HG02938 (cell line): ENCODE measurements around the gene OSBPL10.

Source experiments
- ATAC-seq: cut with Tn5 transposase; IDR thresholded peaks from one replicate; pipeline ENCODE4 v1.9.1; 2021; ENCODE audit warnings: mild to moderate bottlenecking, moderate library complexity; ENCODE audit not compliant: unreplicated experiment

The OSBPL10 gene

DNA sequence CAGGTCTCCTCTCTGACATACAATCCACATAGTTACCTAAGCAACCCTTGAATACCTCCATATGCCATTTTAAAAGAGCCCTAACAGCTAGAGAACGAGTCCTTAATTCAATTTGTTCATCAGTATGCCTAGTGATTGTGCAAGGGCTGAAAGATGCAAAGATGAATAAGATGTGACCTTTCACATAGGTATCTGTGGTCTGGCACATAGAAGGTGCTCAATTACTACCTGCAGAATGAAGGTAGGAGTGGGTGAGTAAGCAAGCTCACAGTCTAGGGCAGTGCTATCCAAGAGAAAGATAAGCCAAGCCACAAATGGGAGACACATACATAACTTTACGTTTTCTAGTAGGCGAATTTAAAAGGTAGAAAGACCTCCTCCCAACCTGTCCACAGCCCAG, 157.9 kb downstream of the OSBPL10 start:
- no peak for ATAC-seq

DNA sequence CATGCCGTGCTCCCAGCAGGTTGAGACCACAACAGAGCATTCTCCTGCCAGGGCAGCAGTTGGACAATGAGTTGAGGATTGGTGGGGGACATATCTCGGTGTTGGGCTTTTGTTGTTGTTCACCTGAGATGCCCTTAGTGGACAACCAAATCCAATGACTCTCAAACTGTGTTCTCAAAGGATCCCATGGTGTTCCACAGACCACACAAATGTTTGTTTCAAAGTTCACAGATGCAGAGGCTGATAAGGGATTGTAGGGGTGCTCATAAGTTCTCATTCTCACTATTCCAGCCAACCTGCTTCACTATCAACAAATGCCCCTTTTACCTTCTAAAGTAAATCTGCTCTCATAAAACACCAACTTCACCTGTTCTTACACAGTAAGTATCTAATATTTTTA, 159.9 kb downstream of the OSBPL10 start:
- ATAC-seq, result no peak

DNA sequence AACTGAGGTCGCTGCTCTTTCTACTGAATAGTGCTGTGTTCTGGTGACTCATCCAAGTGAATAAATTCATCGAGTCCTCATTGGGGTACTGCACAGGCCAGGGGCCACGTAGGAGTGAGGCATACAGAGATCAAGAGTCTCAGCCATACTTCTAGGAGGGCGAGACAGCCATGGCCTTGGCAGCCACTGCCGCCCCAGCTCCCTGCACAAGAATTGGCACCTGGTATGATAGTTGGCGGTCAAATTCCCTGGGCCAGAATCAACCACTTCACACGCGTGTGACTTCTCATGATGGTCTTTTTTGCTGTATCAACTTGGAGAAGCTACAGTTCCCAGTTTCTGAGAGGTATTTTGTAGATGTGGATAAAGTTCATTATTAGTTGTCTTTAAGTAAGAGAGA, 161.6 kb downstream of the OSBPL10 start:
- no peak for ATAC-seq

DNA sequence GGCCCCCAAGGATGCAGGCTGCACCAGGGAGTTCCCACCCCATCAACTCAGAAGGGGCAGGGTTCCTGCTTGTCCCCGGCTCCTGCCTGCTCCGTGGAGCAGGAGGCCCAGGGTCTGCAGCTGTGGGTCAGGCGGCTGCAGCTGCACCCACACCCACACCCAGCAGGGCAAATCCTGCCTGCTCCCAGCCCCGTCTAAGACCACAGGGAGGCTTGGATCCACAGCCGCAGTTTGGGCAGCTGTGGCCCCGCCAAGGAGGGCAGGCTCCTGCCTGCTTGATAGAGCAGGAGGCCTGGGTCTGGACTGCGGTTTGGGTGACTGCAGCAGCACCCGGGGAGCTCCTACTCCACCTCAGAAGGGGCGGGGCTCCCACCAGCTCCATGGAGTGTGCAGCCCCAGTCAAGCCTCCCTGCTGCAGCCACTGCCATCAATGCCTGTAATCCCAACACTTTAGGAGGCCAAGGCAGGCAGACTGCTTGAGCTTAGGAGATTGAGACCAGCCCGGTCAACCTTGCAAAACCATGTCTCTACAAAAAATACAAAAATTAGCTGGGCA, 163.6 kb downstream of the OSBPL10 start:
- no peak for ATAC-seq

DNA sequence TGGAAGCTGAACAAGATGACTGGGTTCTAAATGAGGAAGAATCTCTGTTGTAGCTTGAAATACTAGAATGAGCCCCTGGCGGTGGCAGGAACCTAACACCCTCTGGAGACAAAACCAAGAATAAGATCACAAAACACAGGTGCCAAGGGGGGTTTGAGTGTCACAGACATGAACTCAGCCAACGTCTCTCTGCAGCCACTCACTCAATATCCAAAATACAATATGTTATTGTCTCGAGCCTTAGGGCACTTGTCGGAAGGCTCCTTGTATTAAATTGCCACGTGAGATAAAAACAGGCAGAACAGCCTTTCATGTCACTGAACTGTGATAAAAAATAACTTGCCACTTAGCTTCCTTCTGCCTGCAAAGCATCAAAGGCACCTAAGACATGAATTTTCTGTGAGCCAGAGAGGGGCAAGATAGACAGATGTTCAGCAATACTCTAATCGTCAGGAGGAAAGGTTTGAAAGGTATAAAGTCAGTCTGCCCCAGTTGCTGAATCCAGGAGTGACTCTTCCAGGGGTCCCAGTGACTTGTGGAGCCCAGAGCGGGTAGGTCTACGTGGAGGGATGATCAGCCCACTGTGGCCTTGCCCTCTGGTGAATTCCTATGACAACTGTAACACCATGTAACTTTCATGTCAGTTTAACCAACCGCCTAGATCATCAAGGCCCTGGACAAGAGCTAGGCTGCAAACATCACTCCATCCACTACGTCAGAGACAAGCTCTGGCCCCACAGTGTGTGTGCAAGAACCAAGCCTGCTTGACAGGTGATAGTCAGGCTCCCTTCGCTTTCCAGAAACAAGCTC, 165.2 kb downstream of the OSBPL10 start:
- no peak for ATAC-seq

DNA sequence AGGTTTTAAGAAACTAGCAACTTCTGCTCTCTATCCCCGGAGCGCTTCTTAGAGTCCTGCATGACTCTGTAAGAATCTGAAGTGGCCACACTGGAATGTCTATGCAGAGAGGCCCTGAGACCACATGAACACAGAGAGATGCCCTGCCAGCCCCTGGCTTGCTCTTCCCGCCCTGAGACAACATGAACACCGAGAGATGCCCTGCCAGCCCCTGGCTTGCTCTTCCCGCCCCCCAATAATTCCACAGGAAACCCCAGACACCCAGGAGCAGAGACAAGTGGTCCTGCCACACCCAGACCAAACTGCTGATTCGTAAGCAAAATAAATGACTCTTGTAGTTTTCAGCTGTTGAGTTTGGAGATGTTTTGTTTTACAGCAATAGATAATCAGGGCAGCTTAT, 166.1 kb downstream of the OSBPL10 start:
- no peak for ATAC-seq

DNA sequence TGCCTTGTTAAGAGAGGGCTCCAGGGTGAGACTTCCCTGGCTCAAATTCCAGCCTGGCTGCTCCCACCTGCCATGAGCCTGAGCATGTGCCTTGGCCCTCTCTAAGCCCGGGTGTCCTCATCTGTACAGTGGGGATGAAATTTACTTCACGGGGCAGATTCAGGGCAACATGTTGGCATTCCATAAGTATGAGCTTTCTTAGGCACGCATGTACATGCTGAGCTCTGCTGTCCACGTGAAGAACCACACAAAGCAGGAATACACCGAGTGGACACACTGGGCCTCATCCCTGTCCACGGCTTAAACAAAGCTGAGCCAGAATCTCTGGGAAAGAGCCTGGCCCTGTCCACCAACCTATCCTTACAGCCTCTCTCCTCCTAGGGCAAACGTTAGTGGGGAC, 167.4 kb downstream of the OSBPL10 start:
- no peak for ATAC-seq

DNA sequence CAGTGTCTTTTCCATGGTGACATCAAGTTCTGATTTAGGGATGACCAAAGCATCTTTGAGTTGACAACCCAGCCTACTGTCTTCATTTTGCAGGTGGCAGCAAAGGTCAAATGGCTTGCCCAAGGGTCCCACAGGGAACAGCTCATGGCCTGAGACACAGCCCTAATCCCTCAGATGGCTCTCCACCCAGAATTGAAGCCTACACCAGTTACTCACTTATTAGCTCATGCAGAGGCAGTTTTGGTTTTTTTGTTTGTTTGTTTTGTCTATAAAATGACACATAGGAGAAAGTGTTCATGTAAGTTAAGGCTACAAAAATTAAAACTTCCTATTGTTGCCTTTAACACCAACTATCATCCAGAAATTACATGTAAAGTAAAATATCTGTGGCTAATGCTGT, 167.9 kb downstream of the OSBPL10 start:
- ATAC-seq, result no peak

DNA sequence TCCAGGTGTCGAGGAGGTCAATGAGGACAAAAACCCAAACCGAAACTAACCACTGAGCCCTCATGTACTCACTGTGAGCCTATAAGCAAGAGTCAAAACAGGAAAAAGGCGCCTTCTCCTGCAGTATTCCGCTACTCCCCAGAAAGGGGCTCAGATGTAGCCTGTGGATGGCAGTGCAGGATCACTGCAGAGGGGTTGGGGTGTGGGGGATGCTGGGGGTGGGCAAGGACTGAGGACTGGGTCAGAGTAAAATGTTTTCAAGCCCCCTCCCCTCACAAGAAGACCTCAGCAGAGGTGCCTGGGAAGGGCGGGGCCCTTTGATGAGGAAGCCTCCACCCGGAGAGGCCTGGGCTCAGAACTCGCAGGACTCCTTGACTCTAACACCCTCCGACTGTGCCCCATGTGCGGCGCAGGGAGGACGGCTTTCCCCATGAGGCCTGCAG, 170.1 kb downstream of the OSBPL10 start:
- no peak for ATAC-seq

DNA sequence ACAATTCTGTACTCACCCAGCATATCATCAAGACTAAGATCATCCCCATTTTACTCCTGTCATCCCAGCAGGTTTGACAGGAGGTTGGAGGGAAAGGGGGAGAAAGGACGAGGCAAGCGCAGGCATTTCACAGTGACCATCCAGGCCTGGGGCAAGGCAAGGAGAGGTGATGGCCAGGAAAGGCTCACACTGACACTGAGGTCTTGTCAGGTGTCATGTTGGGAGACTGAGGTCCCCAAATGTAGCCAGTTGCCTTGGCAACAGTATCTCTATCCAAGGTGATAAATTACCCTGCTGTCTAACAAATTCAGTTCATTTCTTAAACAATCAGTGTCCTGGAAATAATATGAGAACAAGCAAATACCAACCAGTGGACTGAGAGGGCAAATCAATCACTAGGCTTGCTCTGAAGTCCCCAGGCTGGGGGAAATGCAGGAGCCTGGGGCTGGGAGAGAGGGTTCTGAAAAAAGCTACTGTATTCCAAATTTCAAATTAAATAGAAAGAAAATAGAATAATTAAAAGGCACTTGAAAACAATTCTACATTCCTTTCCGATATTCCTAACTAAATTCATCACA, 172.8 kb downstream of the OSBPL10 start:
- no peak for ATAC-seq

DNA sequence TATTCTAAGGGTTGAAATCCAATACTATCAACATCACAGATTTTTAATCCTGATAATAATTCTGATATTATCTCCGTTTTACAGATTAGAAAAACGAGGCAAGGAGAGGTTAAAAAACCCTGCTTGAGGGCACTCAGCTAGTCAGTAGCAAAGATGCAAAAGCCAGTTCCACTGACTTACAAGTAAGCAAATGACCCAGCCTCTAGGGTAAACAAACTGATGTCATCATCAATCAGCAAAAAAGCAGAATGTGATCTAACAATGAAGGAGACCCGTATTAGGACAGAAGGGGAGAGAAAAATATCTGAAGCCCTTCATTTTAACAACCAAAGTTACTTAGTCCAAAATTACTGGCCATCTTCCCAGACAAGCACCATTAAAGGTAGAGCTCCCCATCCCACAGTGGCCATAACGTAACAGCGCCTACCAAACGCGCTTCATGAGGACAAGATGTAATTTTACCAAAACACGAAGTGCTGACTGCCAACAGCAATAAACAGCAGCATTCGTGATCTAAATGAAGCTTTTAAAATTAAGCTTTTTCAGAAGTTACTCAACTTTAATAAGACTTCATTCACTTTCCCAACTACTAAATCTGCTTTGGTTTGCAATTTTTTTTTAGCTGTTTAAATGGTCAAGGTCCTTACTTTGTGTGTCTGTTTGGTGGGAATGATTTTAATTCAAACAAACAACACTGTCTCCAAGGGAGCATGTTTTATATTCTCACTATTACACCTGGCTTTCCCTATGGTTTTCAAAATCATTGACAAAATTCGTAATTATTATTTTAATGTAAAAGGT, 176.6 kb downstream of the OSBPL10 start:
- no peak for ATAC-seq

DNA sequence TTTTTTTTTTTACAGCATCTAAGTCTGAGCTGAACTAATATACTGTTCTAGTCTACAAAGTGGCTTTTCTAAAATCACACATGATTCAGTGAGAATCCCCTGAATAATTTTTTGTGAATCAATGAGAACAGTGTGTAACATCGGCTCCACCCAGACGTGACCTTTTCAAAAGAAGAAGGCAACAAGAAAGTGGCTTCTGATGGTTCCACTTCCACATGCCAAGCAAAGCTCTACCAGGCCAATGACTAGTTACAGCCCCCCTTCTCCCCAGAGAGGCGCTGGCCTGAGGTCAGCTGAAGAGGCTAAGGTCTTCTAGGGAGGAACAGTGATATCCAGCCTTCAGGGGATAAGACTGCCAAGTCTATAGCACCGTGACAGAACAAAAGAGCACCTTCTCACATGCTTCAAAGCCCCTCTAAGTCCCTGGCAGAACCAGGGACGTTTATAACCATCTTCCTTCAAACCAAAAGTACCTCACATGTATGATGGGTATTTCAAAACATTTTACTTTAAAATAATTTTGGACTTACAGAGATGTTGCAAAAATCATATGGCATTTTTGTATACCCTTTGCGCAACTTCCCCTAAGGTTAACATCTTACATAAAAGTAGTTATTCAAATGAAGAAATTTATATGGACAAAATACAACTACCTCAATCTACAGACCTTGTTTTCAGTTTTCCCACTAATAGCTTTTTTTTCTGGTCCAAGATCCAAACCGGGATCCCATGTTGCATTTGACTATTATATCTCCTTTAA, 177.9 kb downstream of the OSBPL10 start:
- no peak for ATAC-seq

DNA sequence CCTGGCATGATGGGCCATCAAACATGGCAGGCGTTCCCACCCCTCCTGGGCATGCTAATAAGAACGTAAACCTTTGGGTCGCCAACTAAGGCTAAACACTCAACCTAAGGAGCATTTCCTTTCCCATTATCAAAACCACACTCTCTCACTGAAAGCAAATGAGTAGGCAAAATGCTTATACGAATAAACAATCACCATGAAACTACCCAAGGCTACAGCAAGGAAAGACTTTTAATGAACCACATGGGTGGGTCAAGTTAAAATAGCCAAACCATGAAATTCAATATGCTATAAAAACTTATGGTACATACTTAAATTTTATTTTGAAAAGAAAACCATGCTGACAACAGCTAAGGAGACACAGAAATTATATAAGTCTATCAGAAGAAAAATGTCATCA, 180.6 kb downstream of the OSBPL10 start:
- ATAC-seq, result no peak

DNA sequence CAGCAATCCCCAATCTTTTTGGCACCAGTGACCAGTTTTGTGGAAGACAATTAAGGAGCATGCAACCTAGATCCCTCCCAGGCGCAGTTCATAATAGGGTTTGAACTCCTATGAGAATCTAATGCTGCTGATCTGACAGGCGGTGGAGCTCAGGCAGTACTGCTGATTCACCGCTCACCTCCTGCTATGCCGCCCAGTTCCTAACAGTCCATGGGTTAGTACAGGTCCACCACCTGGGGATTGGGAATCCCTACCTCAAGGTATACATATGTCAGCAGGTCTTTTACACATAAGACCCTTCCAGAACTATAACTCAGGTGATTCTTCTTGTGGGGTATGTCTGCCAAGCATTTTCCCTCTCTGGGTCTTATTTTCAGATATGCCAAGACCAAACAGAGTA, 182.2 kb downstream of the OSBPL10 start:
- no peak for ATAC-seq

DNA sequence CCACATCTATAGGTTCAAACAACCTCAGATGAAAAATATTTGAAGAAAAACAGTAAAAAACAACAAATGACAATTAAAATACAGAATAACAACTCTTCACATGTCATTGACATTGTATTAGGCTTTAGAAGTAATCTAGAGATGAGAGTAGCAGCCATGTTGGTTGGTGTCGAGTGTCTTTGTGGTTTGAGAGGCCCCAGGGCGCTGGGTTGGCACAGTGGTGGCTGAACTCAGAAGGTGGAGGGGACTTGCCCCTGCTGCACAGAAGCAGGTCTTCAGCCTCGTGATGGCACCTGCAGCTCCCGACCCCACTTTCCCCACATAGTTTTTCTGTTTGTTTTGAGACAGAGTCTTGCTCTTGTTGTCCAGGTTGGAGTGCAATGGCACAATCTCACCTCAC, 187.2 kb downstream of the OSBPL10 start:
- ATAC-seq, result no peak

DNA sequence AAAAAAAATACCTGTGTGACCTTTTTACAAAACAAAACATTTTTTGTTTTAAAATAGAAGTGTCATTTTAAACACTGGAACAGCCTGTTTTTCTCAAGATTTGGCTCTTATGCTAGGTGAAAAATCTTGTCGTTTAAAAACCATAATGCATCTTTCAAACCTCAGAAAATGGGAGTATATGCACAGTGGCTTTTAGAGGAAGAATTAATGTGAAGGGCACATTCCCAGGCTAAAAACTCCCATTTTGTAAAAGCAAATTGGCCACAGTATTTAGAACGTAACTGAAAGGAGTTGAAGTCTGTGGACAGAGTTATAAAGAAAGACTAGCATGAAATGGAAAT, 190.0 kb downstream of the OSBPL10 start:
- ATAC-seq, result no peak

DNA sequence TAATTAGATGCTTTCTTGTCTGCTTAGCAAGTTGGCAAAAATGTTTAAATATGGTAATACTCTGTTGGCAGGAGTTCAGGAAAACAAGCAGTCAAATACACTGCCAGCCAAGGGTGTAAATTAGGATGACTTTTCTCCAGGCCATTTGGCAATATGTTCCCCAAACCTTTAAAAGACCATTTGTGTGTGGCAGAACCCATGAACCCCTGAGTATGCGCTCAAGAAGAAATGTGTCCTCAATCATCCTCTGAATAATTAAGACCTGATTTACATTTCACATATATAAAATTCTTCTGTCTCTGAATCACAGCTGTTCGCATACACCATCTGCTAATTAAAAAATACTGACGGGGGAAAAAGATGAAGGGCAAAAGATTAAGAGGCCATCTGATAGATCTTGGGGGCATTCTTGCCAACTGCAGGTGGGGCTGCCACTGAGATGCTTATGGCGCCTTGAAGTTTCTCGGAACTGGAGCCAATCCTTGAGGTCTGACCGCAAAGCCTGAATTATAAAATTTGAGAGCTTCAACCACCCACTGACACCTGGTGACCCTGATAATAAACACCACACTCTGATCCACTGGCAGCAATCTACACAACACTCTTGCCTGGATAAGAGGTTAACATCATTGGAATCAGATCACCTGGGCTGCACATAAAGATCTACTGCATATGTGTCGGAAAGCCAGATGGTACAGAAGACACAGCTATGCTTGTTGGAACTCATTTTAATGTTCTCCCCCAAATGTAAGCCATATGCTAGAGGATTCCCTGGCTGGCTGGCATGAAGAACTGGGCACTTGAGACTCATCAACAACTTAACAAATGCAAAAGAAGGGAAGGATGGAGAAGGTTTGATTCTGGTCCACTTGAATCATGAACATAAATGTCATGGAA, 190.6 kb downstream of the OSBPL10 start:
- ATAC-seq, result no peak

DNA sequence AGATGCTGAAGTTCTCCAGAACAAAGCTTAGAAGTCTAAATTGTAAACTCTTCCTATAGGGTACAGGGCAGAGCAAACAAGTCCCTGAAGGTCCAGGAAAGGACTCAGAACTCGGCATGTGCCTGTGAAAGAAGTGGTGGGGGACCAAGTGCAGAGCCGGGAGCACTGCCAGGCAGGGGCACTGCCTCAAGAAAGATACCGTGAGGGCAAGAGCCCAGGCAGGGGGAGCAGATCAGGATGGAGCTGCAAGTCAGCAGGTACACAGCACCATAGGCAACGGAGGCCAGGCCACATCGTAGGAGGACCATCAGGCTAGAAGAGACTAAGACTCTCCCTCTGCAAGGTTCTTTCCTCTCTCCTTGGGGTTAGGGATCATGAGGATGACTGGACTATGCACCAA, 191.6 kb downstream of the OSBPL10 start:
- no peak for ATAC-seq

DNA sequence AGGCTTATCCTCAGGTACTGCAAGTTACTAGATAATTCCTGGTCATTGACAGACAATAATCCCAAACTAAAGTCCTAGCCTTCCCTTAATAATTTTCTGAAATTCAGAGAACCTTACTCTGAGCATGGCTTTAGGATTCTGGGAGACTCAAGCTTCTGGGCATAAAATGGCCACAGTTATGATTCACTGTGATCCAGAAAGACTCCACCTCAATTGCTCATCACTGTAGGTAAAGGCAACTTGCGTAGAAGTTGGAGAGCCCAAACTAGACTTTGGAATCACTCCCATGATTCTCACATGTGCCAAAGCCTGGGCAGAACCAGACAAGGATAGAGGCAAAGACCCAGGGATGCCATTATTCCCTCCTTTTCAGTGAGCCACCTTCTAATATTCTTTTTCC, 195.3 kb downstream of the OSBPL10 start:
- no peak for ATAC-seq

DNA sequence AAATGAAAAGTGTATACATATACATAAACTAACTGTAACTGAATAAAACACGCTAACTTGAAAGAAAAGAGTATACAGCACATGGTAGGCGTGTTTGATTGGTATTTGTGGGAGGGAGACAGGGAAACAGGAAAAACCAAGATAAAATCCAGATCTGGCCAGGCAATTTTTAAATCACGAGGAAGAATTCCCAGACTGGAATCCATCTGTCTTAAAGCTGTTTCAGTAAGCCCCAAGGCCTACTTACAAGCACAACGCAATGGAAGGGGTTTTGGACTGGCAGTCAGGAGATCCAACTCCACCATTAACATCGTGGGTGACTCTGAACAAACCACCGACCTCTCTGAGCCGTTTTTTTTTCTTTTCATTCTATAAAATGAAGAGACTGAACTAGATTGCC, 195.8 kb downstream of the OSBPL10 start:
- ATAC-seq, result no peak
